Loucy (cell line): ENCODE measurements around the gene SYT6.

ENCODE experiments used
- CTCF ChIP-seq: fragments of 200-600 bp; sonication (generic); conservative IDR thresholded peaks from 2 replicates; pipeline ENCODE4 v1.5.1; 2014; ENCODE audit warnings: mild to moderate bottlenecking, antibody characterized with exemption, low read length
- EZH2phosphoT487 ChIP-seq: fragments of 200-600 bp; IDR thresholded peaks from 2 replicates; pipeline ENCODE4 v1.6.1; 2018; ENCODE audit warnings: antibody characterized with exemption, mild to moderate bottlenecking, moderate library complexity, borderline replicate concordance

- TF ChIP-seq CTCF (no peak), EZH2phosphoT487 (no peak)
These were observed 19.2 kb downstream of the SYT6 start for GRCh38 chr1:114134518-114134917.
